IPS-11a (cell line): ENCODE data around the gene WDCP.
"Not testable (repeated sequence)": the region's sequence is repeated elsewhere in the genome, so short reads cannot be mapped to it uniquely, and the experiment has no call there.

Experiments used
- H3K4me3 ChIP-seq: one replicate; pipeline ENCODE4 v1.5.1; 2013; ENCODE audit warnings: low read depth, low read length, control low read depth

Gene WDCP

GRCh38 chr2:24022975-24023575 is 24.1 kb downstream of the WDCP start:
- no peak overlapping the region for H3K4me3 ChIP-seq

DNA sequence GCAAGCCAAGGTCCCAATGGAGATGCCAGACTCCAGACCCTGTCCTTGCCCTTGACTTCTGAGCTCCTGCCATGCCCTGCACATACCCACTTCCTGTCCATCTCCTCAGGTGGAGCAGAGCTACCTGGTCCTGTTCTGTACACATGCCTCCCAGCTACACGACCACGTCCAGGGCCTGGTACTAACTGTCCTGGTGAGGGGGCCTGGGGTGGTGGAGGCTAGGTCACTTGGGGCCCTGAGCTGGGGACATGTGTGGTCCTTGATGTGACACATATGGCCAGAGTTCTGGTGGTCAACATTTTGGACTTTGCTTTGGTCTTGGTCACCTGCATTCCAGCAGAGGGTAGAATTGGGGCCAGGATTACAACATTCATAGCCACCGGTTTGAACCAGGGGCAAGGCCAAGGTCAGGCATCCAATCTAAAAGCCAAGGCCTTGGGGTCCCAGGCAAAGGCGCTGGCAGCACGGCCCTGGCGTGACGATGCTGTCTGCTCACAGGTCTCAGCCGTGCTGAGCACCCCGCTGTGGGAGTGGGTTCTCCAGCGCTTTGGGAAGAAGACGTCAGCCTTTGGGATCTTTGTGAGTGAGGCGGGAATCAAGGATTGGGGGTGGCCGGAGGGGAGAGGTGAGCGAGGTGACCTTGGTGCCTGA is 24.7 kb downstream of the WDCP start:
- H3K4me3 ChIP-seq = no peak overlapping the region

GRCh38 chr2:24021122-24021998 is 25.8 kb downstream of the WDCP start:
- H3K4me3 ChIP-seq = no peak overlapping the region

DNA sequence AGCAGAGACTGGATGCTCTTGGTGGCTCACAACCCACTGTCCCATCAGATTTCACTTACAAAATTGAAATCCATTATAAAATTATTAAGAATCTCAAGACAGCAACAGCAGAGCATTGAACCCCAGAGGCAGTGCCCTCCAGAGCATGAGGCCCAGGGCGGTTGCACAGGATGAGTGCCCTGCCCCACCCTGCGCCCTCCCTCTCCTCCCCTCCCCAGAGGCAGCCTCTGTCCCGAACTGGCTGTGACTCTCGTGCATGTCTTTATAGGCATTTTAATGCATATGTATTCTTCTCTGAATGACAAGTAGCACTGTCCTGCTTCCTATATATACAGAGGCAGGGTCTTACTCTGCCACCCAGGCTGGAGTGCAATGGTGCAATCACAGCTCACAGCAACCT is 26.9 kb downstream of the WDCP start:
- H3K4me3 ChIP-seq = no peak overlapping the region

DNA sequence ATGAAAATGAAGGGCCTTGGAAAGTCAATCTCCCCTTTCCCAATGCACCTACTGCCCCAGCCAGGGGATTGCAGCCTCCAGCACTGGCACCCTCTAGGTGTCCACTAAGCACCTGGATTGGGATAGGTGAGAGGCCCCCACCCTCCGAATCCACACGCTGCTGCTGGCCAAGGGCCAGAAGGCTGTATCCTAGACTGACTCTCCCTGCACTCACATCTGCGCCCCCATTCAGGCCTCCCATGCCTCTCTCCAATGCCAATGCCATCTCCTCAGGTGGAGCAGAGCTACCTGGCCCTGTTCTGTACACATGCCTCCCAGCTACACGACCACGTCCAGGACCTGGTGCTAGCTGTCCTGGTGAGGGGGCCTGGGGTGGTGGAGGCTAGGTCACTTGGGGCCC is 27.5 kb downstream of the WDCP start:
- no peak overlapping the region for H3K4me3 ChIP-seq

DNA sequence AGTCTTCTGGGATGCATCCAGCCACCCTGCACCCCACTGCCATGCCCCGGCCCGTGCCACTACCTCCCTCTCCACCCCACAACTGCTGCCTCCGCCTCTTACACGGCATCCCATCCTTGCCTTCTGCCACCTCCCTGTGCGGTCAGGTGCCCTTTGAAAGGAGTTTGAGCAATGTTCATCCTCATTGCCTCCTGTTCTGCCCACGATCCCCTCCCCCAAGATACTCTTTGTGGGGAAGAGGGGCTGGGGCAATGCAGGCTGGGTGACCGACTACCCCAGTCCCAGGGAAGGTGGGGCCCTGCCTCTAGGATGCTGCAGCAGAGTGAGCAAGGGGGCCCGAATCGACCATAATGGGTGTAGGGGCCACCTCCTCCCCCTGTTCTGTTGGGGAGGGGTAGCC is 28.9 kb downstream of the WDCP start:
- no peak overlapping the region for H3K4me3 ChIP-seq

DNA sequence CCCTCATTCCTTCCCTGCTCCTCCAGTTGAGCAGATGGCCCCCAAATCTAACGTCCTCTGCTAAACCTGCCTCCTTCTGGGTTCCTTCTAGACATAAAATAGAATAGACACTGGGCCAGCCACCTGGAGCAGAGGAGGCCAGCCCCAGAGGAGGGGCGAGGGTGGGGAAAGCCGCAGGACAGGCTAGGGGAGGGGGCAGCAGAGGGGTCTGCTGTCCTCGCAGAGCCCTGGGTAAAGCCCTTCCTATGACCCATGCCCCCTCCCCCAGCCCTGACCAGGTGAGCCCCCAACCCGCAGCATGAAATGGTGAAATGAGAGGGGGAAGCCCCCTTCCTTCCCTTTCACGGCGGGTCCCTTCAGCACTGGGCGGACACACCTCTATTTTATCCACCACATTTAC is 29.5 kb downstream of the WDCP start:
- H3K4me3 ChIP-seq = no peak overlapping the region

DNA sequence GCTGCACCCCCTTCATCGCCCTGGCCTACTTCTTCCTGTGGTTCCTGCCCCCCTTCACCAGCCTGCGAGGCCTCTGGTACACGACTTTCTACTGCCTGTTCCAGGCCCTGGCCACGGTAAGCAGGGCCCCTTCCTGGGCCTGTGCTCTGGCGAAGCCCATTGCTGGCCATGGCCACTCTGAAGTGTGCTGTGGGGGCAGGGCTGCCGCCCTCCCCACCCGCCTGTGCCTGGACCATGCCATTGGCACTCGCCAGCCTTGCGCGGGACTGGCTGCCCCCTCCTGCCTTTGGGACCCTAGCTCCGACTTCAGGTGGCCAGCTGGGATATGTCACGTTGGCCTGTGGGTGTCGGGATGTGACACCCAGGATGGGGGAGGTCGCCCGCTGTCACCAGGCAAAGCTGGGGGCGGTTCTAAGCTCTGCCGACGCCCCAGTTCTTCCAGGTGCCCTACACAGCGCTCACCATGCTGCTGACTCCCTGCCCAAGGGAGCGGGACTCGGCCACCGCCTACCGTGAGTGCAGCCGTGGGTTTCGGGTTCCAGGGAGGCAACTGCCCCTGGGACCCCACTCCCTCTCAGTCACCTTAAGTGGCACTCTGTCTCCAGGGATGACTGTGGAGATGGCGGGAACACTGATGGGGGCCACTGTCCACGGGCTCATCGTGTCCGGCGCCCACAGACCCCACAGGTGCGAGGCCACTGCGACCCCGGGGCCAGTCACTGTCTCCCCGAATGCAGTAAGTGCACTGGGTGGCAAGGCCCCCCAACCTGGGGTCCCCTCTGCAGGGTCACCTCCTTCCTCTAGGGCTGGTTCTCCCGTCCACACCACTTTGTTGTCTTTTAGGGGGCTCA is 30.1 kb downstream of the WDCP start:
- H3K4me3 ChIP-seq = no peak overlapping the region

- no peak overlapping the region for H3K4me3 ChIP-seq
These were observed 30.8 kb downstream of the WDCP start for GRCh38 chr2:24016376-24016761.

GRCh38 chr2:24015562-24016375 is 31.4 kb downstream of the WDCP start:
- no peak overlapping the region for H3K4me3 ChIP-seq

GRCh38 chr2:24014902-24015301 is 32.3 kb downstream of the WDCP start:
- H3K4me3 ChIP-seq = not testable (repeated sequence)

GRCh38 chr2:24012521-24013188 is 34.5 kb downstream of the WDCP start:
- H3K4me3 ChIP-seq = no peak overlapping the region

GRCh38 chr2:24011250-24012104 is 35.7 kb downstream of the WDCP start:
- no peak overlapping the region for H3K4me3 ChIP-seq

GRCh38 chr2:24010477-24011249 is 36.5 kb downstream of the WDCP start:
- H3K4me3 ChIP-seq = peak overlapping the region; percentile 33

DNA sequence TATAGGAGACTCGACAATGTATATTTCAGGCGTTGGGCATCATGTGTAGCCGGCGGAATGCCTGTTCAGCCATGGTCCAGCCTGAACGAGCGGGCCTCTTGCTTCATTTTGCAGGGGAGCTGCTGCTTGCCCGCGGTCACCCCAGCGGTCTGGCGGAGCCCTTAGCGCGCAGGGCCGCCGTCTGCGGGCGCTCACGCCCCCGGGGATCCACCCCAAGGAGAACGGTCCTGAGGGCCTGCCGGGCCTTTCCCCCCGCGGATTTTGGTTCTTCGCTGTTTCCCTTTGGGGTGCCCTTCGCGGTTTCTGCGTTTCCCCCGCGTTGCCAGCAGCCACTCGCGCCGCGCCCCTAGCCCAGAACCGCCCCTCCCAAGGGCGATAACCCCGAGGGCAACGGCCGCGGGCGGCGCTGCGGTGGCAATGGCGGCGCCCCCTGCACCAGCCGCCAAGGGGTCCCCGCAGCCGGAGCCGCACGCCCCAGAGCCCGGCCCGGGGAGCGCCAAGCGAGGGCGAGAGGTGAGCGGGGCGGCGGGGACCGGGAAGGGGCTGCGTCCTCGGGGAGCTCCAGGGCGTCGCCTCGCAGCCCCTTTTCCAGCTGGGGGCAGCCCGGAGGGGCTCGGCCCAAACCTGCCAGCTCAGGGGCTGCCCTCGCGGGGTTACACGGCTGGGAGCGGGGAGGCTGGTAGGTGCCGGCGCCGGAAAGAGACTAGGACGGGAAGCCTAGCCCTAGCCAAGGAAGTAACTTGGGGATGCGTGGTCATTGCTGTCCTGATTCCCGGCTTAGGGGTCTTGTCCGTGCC is 37.3 kb downstream of the WDCP start, which contains the start of gene MFSD2B:
TSS of gene MFSD2B (plus strand) at position 406 of the 797 bp plus-strand sequence. CDS start at position 418, 12 bp downstream.
- H3K4me3 ChIP-seq = peak within 1 kb of the TSS; percentile 33

- H3K4me3 ChIP-seq = no peak overlapping the region
These were observed 37.9 kb downstream of the WDCP start for GRCh38 chr2:24009367-24009679.

GRCh38 chr2:24008672-24009366 is 38.4 kb downstream of the WDCP start:
- H3K4me3 ChIP-seq = no peak overlapping the region
